GM12872 (cell line): ENCODE results near the gene ATP1A3.

Experiments used
- TF ChIP-seq, protein P1 (sequence below): IDR thresholded peaks from 3 replicates; pipeline ENCODE4 v1.5.1; 2011; ENCODE audit warnings: low read depth, mild to moderate bottlenecking, low read length, moderate library complexity; ENCODE audit not compliant: insufficient read depth

ATP1A3 gene

DNA sequence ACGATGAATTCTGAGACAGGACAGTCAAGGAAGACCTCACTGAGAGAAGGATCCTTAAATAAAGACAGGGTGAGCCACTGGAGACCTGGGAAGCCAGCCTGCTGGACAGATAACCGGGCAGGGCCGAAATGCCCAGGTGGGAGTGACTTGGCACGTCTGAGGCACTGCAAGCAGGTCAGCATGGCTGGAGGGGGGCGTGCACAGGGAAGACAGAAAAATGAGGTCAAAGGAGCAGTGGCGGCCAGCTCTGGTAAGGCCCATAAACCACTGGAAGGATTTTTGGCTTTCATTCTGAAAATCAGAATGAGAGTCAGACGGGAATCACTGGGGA, 5.8 kb upstream of the ATP1A3 start:
- TF ChIP-seq, protein P1, sequence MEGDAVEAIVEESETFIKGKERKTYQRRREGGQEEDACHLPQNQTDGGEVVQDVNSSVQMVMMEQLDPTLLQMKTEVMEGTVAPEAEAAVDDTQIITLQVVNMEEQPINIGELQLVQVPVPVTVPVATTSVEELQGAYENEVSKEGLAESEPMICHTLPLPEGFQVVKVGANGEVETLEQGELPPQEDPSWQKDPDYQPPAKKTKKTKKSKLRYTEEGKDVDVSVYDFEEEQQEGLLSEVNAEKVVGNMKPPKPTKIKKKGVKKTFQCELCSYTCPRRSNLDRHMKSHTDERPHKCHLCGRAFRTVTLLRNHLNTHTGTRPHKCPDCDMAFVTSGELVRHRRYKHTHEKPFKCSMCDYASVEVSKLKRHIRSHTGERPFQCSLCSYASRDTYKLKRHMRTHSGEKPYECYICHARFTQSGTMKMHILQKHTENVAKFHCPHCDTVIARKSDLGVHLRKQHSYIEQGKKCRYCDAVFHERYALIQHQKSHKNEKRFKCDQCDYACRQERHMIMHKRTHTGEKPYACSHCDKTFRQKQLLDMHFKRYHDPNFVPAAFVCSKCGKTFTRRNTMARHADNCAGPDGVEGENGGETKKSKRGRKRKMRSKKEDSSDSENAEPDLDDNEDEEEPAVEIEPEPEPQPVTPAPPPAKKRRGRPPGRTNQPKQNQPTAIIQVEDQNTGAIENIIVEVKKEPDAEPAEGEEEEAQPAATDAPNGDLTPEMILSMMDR = no peak

DNA sequence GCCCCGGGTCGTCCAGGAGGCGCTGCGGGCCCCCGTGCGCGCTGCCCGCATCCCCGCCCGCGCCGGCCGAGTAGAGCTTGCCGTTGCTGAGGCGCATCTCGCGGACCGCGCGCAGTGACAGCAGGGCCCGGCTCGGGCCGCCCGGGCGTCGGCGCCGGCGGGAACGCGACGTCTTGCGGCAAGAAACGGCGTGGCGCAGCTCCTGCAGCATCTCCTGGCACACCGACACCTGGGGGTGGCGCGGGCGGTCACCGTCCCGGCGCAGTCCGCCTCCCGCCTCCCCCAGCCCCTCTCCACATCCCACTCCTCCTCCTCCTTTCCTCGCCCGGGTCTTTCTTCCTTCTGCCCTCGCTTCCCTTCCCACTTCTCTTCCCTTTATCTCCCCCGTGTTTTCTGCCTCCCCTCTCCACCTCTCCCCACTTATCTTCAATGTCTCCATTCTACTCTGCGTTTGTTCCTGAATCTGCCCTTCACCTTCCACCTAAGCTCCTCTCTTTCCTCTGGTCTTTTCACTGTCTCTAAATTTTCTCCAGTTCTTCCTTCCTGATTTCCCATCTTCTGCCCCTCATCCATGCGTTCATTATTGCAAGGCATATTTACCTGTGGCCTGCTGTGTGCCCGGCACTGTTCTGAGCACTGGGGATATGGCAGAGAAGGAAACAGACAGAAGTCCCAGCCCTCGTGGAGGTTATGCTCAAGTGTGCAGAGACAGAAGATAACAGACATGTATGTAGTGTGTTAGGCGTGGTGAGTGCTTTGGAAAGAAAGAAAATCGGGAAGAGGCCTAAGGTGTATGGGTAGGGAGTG, 5.2 kb upstream of the ATP1A3 start:
- TF ChIP-seq, protein P1 = no peak

DNA sequence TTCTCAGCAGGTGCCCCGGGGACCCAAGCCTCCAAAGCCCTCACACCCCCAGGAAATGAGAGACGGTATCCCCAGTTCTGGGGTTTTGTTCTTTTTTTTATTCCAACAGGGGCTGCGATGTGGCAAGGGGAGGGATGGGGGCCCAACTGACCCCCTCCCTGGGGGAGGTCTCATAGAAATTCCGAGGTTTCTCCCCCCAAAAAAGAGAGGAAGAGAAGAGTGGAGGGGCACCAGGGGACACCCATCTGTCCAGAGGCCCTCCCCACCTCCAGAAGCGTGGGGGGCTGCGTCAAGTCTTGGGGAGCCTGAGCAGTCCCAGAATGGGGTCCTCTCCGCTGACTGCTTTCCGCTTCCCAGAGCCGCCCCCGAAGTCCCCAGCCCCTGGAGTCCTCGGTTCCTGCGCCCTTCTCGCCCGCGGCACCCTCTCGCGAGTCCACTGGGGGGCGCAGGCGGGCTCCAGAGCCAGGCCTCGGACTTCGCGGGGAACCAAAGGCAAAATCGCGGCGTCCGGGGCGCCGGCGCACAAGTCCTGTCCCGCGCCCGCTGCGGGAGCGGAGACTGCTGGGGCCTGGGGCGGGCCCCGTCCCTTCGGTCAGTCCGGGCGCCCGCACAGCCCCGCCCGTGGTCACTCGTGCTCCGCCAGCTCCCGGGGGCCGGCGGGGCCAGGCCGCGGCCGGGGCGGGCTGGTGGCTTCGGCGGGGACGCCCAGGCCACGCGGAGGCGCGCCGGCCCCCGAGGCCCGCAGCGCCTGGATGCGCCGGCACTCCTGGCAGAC, 4.4 kb upstream of the ATP1A3 start:
- TF ChIP-seq, protein P1 = peak; percentile 61

DNA sequence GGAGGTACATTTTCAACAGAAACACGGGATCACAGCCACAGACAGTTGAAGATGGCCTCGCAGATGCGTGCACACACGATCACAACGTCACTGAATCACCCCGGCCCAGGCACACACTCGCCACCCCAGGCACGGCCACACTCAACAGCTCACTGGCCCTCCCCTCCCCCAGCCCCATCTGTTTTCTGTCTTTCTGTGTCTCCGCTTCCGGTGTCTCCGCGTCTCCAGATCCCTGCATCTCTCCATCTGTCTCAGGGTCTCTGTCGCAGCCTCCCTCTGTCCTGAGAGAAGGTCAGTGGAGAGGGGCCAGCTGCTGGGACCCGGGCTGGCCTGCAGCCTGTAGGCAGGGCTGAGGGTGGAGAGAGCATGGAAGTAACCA, 3.8 kb upstream of the ATP1A3 start:
- TF ChIP-seq, protein P1 = no peak

DNA sequence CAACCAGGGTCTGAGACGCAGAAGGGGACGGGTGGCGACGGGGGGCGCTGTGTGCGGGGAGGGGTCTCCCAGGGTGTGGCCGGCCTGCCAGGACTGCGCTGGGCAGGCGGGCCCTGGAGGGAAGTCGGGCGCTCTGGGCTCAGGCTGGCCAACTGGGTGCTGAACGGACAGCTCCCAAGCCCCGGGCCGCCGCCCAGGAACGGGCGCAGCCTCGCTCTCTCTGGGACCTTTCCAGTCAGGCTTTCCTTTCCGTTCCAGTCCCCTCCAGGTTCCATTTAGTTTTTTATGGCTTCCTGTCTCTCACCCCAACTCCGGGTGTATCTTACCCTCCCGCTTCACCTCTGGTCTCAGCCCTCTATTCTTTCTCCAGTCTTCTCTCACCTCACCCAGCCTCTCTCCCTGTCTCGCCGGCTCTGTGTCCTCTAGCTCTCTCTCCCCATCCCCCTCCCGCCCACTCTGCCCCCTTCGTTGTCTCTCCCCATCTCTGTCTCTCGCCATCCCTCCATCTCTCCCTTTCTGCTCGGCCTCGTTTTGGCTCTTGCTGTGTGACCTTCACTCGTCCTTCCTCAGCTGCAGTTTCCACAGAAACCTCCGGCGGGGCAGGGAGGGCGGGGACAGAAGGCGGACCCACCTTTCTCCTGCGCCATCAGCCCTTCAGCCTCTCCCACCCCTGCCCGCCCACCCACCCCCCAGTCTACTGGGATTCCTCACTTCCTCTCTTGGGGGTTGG, 3.3 kb upstream of the ATP1A3 start:
- TF ChIP-seq, protein P1 = no peak

DNA sequence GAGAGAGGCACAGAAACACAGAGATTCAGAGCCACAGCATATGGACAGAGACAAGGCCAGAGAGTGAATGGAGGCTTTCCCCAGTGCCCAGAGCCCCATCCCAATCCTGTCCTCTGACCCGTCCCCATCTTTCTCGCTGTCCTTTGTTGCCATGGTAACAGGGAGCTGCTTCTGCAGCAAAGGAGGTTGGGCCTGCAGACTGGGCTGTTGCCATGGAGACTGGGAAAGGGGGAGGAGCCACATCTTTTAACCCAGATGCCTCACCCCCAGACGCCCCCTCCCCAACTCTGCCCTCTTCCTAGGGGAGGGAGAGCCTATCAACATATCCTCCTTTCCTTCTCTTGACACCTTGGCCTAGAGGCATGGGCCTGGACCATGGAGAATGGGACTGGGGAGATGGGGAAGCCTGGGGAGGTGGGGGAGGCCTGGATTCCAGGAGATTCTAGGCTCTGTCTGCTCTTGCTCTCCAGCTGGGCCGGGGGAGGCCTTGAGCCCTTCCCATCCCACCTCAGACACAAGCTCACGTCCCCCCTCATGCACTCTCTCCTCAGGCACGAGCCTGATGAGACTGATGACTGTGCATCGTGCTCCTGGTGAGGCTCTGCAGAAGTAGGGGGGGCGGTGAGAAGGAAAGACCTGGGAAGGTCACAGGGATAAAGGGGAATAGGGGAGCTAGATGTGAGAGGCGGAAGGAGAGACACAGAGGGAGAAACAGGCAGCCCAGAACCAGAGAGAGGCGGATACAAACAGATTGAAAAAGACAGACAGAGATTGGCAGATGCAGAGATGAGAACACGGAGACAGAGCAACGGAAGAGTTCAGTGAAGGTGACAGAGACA, 2.1 kb upstream of the ATP1A3 start:
- TF ChIP-seq, protein P1 = no peak
